Measurements from ENCODE around the gene CPTP.

The CPTP gene

DNA sequence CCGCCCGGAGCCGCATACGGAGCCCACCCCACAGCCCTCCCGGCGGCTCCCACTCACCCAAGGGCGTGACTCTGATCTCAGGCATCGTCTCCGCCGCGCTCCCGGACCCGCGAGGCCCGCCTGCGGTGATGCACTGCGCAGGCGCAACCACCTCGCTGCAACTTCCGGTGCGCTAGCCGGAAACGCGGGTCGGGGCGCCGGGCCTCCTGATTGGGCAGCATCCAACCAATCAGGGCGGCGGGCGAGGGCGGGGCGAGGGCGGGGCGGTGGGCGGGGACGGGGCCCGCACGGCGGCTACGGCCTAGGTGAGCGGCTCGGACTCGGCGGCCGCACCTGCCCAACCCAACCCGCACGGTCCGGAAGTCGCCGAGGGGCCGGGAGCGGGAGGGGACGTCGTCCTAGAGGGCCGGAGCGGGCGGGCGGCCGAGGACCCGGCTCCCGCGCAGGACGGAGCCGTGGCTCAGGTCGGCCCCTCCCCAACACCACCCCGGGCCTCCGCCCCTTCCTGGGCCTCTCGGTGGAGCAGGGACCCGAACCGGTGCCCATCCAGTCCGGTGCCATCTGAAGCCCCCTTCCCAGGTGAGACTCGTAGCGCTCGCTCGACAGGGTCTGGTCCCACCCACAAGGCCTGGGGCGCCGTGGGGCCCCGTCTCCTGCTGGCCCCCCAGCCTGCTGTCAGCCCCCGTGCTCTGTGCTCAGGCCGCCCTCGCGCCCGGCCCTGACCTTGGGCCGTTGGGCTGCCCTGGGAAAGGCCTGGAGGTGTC lies at the start of gene CPTP, which contains the start of gene INTS11:
Gene CPTP, plus strand, starts transcription at position 279 of the 764 bp plus-strand sequence. CDS start 2,109 bp downstream, outside the sequence.
Gene INTS11, minus strand, starts transcription at position 137 of the 764 bp plus-strand sequence. Its CDS starts 52 bp downstream, at position 85.
- DNase-seq = peak; percentile 91

DNA sequence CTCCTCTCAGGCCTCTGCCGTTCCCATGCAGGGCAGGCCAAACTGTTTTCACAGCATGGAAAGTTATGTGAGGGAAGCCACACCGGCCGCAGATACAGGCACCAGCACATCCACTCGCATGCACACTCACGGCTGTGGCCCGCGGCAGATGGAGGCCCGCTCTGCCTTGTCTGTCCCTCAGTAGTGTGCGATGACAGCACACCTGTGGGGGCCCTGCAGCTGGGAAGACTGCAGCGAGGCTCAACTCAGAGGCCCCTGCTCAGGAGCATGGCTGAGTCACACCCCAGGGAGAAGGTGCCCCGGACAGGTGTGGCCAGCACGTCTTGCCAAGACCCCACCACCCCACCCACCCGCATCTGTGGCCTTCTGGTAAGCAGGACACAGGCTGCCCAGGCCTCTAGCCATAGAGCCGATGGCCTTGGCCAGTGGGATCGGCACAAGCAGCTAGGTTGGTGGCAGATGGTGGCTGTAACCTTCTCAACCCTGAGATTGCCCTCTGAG lies 49.6 kb upstream of the CPTP start:
- DNase-seq = no peak

DNA sequence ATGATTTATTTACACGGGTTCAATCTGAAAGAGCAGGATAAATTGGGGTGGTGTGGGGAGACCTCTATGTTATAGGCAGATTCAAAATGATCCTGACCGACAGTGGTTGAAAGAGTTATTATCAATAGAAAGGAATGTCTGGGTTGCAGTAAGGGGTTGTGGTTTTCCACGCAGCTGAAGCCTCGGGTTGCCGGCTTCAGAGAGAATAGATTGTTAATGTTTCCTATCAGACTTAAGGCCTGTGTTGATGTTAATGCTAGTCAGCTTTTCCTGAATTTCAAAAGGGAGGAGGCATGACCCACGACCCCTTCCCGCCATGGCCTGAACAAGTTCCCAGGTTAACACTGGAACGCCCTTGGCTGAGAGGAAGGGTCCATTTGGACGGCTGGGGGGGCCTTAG lies 48.8 kb upstream of the CPTP start:
- peak; percentile 26 for DNase-seq

DNA sequence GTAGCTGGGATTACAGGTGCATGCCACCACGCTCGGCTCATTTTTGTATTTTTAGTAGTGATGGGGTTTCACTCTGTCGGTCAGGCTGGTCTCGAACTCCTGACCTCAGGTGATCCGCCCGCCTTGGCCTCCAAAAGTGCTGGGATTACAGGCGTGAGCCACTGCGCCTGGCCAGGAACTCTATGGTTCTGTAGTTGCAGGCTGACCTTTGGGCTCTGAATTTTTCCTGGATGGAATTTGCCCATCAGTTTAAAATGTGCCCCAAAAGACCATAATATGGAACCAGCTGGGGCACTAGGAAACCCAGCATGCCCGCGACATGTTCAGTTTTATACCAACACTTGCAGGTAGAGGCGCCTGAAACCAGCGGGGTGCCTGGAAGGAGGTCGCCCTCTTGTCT lies 46.0 kb upstream of the CPTP start:
- no peak for DNase-seq

DNA sequence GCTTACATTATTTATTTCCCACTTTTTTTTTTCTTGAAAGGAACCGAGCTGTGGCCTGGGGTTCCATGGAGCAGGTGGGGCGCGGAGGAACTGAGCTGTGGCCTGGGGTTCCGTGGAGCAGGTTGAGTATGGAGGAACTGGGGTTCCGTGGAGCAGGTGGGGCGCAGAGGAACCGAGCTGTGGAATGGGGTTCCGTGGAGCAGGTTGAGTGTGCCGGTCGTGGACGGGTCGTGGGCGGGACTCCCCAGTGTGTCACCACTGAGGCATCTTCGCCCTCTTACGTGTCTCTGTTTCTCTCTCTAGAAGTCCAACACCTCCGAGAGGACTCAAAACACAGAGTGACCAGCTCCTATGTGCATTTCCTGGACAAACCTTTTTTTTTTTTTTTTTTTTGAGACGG lies 45.6 kb upstream of the CPTP start:
- DNase-seq = no peak

DNA sequence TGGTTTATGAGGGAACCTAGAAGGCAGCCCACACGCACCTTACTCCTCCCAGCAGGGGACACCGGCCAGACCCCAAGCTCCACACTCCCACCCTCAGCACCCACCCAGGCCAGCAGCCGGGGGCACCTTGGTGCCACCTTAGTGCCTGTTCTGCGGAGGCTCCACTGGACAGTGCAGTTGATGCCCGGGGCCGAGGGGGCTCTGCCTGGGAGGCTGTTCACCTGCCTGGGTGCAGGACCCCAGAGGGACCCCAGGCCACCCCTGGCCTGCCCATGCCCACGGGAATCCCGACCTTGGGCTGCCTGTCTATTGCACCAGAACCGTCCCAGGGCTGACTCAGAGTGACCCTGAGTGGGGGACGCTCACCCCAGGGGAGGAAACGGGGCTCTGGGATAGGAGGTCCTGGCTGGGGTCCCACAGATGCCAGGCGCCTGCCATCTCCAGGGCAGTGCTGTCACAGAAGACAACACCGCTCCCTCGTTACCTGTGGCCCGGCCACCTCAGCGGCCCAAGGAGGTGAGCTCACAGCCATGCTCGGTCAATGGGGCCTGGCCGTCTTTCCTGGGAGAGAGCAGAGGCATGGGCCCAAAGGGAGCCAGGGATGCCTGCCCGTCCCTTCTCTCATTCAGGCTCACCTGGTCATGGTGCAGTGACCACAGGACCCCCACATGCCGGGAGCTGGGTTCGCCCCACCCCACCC lies 43.7 kb upstream of the CPTP start:
- DNase-seq = no peak

DNA sequence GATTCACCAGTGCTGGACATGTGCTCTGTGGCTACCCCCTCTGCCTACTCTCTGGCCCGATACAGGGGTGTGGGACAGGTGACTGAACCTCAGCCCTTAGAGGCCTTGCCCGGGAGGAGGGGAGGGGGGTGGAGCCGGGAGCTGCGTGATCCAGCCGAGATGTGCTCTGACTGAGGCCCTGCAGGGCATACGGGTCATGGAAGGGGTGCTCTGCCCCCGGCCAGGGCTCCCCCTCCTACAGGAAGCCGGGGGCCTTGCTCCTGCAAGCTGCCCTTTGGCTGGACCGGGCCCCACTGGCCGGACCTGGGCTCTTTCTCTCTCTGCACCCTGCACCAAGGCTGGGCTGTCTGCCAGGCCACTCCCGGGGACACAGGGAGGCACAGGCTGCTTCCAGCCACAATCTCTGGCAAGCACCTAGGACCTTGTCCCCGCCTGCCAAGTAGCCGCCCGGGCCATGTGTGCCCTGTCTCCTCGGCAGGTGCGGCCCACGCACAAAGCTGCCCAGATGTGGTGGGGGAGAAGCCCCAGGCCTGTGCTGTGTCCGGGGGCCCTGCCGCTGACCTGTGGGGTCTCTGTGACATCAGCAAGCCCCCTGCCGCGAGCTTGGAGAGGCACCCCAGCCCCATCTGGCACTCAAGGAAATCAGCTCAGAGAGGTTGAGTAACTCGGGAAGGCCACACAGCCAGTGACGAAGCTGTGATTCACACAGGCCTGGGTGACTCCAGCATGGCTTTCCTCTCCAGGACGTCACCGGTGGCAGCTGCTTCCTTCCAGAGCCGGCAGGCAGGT lies 42.9 kb upstream of the CPTP start:
- peak; percentile 65 for DNase-seq

DNA sequence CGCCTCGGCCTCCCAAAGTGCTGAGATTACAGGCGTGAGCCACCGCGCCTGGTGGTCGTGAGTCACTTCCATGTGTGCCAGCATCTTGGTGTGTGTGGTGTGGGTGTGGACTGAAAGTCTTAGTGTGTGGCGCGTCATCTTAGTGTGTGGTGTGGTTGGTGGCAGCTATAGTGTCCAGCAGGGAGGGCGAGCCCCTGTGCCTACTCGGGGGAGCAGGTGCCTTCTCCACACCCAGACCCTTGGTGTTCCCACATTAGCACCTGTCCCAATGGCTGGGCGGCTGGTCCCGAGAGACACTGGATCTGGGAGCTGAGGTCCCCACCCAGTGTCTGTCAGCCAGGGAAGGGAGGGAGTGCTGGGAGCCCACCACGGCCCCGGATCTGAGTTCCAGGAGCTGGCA lies 41.6 kb upstream of the CPTP start:
- DNase-seq = peak; percentile 30

DNA sequence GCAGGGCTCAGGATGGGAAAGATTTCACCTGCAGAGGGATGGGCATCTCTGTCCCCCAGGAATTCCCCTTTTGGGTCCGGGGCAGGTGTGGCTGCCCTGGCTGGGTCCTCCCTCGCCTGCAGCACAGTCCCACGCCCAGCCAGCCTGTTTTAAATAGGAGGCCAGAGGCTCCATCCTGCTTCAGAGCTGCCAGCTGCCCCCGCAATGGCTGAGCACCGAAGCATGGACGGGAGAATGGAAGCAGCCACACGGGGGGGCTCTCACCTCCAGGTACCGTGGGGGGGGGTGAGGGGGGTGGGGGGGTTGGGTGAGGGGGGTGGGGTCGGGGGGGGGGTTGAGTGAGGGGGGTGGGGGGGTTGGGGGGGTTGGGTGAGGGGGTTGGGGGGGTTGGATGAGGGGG lies 40.8 kb upstream of the CPTP start:
- DNase-seq = peak; percentile 35

DNA sequence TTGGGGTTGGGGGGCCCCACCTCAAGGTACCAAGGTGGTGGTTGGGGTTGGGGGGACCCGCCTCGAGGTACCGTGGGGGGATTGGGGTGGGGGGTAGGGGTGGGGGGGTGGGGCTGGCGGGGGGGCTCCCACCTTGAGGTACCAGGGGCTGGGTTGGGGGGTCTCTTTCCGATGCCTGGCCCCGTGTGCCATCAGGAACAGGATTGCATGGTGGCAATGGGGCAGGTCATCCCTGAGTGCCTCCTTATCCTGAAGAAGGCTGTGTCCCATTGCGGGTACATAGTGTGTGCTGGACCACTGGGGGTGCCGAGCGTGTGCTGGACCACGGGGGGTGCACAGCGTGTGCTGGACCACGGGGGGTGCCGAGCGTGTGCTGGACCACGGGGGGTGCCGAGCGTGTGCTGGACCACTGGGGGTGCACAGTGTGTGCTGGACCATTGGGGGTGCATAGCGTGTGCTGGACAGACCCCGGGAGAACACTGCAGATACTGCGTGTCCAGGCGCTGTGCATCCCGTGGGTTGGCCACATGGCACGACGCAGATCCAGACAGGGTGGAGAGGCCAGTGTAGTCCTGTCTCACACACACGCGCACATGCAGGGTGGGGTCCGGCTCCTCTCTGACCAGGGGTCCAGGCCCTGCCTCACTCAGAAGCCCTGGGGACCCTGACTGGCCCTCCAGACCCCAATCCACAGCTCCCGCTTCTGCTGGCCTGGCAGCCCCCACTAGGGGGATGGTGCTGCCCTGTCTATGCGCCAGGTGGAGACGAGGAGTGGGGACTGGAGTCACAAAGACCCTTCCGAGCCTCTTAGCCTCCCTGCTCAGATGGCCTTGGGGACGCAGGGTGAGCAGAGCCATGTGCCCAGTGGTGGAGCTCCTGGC lies 40.1 kb upstream of the CPTP start:
- DNase-seq = no peak

DNA sequence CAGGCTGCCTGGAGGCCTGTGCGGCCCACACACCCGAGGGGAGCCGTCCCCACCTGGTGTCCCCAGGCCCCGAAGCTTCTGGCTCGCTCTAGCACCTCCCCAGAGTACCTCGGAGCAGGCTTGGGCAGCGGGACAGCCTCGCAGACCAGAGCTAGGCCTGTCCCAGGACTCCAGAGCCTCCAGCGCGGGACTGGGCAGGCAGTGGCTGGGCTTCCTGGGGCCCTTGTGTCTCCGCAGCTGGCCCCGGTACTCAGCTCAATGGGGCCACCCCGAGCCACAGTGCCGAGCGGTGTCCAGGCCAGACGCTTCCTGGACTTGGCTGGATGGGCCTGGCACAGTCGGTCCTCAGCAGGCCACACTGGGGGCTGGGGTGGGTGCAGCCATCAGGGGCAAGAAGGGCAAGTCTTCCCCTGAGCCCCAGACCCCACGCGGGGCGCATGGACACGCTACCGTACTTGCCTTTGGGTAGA lies 39.5 kb upstream of the CPTP start:
- no peak for DNase-seq

DNA sequence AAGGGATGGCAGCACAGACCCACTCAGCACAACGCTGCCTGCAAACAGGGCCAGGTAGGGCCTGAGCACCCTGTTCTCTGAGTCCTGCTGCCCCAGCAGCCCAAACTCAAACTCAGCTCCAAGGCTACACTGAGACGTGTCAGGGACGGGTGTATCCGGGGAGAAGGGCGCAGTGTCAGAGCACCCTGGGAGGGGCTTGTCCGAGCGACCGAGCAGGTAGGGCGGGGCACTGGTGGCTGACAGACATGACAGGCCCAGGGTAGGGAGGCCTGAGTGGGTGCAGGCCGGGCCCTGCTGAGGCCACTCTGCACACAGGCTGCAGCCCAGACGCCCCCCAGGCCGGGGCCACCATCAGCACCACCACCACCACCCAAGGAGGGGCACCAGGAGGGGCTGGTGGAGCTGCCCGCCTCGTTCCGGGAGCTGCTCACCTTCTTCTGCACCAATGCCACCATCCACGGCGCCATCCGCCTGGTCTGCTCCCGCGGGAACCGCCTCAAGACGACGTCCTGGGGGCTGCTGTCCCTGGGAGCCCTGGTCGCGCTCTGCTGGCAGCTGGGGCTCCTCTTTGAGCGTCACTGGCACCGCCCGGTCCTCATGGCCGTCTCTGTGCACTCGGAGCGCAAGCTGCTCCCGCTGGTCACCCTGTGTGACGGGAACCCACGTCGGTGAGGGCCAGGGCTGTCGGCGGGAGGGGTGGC lies 38.8 kb upstream of the CPTP start:
- no peak for DNase-seq

DNA sequence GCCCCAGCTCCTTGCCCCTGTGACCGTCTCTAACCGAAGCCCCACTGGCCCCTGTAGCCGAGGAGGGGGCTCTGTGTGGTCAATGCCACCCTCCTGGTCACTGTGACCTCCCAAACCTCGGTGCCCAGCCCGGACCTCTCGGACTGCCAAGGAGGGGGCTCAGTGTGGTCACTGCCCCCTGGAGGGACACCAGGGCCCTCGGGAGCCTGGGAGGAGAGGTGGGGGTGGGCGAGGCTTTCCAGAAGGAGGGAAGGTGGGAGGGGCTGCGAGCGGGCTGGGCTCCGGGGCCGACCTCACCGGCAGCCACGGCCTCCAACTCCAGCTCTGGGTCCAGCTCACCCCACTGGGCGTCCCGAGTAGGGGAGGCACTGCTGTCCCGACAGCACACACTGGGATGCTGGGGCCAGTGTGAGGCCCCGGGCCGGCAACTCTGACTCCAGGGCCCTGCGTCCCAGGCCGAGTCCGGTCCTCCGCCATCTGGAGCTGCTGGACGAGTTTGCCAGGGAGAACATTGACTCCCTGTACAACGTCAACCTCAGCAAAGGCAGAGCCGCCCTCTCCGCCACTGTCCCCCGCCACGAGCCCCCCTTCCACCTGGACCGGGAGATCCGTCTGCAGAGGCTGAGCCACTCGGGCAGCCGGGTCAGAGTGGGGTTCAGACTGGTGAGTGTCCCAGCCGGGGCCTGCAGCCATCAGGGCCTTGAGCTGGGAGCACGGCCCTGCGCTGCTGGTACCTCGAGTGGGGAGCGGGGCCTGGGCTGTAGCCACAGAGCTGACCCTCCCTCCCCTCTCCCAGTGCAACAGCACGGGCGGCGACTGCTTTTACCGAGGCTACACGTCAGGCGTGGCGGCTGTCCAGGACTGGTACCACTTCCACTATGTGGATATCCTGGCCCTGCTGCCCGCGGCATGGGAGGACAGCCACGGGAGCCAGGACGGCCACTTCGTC lies 38.0 kb upstream of the CPTP start:
- DNase-seq = no peak

DNA sequence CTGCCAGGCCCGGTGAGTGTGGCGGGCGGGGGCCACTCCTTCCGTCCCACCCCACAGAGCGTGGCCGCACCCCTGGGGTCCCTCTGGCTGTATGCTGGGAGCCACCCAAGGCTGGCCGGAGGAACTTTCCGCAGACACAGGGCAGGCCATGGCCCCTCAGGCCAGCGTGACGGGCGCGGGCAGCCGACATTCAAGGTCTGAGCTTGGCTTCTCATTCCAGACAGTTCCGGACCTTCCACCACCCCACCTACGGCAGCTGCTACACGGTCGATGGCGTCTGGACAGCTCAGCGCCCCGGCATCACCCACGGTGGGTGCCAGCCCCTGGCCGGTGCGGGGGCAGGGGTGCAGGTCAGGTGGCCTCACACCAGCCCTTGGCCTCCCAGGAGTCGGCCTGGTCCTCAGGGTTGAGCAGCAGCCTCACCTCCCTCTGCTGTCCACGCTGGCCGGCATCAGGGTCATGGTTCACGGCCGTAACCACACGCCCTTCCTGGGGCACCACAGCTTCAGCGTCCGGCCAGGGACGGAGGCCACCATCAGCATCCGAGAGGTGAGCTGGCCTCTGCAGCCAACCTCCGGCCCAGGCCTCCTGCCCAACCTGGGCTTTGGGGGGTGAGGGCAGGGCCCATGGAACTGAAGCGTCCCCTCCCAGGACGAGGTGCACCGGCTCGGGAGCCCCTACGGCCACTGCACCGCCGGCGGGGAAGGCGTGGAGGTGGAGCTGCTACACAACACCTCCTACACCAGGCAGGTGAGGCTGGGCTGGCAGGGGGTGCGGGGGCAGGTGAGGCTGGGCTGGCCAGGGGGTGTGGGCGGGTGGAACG lies 37.1 kb upstream of the CPTP start:
- DNase-seq = no peak

DNA sequence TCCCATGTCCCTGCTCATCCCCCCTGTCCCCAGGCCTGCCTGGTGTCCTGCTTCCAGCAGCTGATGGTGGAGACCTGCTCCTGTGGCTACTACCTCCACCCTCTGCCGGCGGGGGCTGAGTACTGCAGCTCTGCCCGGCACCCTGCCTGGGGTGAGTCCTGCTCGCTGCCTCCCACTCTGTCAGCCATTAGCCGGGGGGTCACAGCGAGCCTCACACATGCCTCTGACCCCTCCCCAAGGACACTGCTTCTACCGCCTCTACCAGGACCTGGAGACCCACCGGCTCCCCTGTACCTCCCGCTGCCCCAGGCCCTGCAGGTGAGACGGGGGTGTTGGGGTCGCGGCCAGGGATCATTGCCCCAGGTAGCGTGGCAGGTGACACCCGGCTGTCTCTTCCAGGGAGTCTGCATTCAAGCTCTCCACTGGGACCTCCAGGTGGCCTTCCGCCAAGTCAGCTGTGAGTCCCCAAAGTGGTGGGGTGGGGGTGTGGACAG lies 34.3 kb upstream of the CPTP start:
- DNase-seq = no peak

DNA sequence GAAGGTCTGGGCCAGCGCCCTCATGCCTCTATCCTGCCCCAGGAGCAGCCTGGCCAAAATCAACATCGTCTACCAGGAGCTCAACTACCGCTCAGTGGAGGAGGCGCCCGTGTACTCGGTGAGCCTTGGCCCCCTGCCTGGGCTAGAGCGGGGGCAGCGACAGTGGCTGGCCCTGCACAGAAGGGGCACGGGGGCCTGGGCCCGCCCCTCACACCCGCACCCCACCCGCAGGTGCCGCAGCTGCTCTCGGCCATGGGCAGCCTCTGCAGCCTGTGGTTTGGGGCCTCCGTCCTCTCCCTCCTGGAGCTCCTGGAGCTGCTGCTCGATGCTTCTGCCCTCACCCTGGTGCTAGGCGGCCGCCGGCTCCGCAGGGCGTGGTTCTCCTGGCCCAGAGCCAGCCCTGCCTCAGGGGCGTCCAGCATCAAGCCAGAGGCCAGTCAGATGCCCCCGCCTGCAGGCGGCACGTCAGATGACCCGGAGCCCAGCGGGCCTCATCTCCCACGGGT lies 33.5 kb upstream of the CPTP start:
- no peak for DNase-seq

DNA sequence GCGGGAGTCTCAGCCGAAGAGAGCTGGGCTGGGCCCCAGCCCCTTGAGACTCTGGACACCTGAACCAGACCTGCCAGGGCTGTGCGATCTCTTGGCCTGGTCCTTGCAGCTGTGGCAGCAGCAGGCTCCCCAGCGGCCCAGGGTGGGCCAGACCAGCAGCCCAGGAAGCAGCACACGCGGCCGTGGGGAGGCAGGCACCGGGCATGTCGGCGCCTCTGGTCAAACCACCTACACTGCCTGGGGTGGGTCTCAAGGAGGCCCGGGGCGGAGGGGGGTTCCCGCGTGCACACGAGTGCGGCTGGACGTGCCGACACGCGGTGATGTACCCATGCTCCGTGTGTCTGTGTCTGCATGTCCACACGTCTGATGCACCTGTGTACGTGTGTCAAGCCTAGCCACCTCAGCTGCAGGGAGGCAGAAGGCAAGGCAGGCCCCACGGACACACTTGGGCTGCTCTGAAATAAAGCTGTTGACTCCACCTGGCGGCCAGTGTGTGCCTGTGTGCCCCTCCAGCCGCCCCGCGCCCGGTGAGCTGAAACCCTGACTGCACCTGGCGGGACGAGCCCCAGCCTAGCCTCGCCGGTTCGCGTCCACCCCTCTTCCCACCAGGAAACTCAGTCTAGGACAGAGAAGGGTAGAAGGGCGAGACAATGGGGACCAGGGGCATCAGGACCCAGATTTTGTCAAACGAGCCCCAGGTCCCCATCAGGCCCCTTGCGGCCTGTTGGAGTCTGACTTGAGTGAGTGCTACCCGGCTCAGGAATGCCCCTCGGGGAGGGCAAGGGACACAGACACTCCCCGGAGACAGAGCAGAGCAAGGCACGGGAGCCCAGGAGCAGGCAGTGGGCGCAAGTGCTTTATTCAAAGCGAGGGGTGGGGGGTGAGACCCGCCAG lies 32.8 kb upstream of the CPTP start:
- DNase-seq = peak; percentile 44

DNA sequence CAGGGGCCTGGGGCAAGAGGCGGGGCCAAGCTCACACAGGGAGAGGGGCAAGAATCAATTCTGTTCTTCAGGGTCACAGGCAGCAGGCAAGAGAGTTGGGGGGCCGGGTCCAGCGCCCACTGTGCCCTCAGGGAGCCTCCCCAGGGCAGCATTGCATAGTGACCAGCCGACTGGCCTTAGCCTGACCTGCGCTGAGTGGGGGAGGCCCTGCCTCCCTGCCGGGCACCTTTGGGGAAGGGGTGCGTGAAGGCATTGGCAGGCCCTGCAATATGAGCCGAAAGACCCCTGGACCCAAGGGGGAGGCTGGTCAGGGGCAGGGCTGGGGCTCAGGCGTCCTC lies 32.2 kb upstream of the CPTP start:
- no peak for DNase-seq
